ENCODE data around the gene MRPL20. TPM values are rescaled to one million over a fixed set of nuclear protein-coding genes. Genes with fewer than 3 reads are reported as not detected.
A peak's percentile ranks its signal among the peaks of the same experiment; 100 is the strongest.

MRPL20 gene
- total and polyA plus RNA-seq, 4 experiments from 2014 or later = 119 to 202 (median 147) TPM

DNA sequence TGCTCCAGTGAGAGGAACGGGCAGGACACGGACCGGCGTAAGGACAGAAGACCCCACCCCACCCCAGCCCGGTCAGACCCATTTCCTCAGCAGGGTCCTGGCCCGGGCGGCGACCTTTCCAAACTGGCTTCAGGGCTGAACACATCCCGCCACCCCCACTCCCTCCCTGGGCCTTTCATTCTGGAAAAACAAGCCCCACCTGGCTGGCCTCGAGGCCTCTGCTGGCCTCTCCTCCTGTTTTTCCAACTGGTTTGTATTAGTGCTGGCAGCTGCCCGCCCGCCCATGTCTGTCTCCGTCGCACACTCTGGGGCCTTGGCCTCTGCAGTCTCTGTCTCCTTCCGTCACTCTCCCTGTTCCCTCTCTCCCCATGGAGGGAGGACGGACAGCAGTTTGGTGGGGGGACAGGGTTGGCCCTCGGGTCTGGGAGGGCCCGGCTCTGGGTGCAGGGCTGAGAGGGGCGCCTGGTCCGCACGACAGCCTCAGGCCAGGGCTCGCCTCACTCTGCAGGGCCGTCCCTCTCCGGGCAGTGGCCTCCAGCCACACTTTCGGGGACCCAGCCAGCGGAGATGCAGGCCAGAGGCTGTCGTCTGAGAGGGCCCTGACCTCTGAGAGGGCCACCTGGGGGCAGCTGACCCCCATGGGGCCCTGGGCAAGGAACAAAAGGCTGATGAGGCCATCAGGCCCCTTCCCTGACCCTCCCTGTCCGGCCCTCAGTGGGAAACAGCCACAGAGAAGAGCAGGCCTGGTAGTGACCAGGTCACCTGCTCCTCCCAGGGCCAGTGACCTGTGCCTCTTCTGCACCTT lies 47.2 kb downstream of the MRPL20 start:
- DNase-seq = no peak
- CTCF ChIA-PET (ENCODE audit: partially characterized antibody) = no interaction called here

GRCh38 chr1:1359308-1359663 lies 47.8 kb downstream of the MRPL20 start:
- H3K27me3 Mint-ChIP-seq = peaks cover 3 to 6% of the 10 kb centered on the region in 2 donors
- H3K4me3 ChIP-seq (ENCODE audit: low read length in 2 of 2) = no peak overlapping the region
- H3K36me3 ChIP-seq (ENCODE audit: insufficient read depth, low read length) = no peaks in the 10 kb centered on the region
- POLR2A ChIA-PET (ENCODE audit: partially characterized antibody) = interaction anchor here (0.6 kb wide), 1 partner anchor 13 kb away, joined by 3 read pairs; no protein-coding TSS in a partner anchor
- no peak for DNase-seq
- CTCF ChIA-PET (ENCODE audit: partially characterized antibody) = no interaction called here
- no peaks in the 10 kb centered on the region for H3K9me3 Mint-ChIP-seq
- H3K4me1 Mint-ChIP-seq = peaks cover 6 to 10% (median 7%) of the 10 kb centered on the region in 4 donors
- no peaks in the 10 kb centered on the region for H3K9me3 ChIP-seq (ENCODE audit: control insufficient read depth in 1 of 2, low read length in 2 of 2)
- H3K36me3 Mint-ChIP-seq = no peaks in the 10 kb centered on the region
- peak overlapping the region in 3 of 7 donors; percentile 11 to 70 (median 42) for H3K27ac Mint-ChIP-seq
- H3K4me3 Mint-ChIP-seq = peak overlapping the region in 4 of 8 donors; percentile 16 to 61 (median 41)
- intact Hi-C loops (cut with micrococcal nuclease) = no loop called here
- peaks cover 17% of the 10 kb centered on the region for H3K4me1 ChIP-seq (ENCODE audit: insufficient read depth, low read length)
- no peaks in the 10 kb centered on the region for H3K27me3 ChIP-seq (ENCODE audit: insufficient read depth, low read length)
- H3K27ac ChIP-seq (ENCODE audit: low read depth, low read length) = no peak overlapping the region

More for the DNA sequence above, 47.2 kb downstream of the MRPL20 start:
- no peak overlapping the region for H3K27ac ChIP-seq (ENCODE audit: low read depth, low read length)
- H3K4me1 Mint-ChIP-seq = peaks cover 6 to 10% (median 7%) of the 10 kb centered on the region in 4 donors
- H3K36me3 ChIP-seq (ENCODE audit: insufficient read depth, low read length) = no peaks in the 10 kb centered on the region
- H3K9me3 ChIP-seq (ENCODE audit: control insufficient read depth in 1 of 2, low read length in 2 of 2) = no peaks in the 10 kb centered on the region
- POLR2A ChIA-PET (ENCODE audit: partially characterized antibody) = no interaction called here
- no peak overlapping the region for H3K4me3 ChIP-seq (ENCODE audit: low read length in 2 of 2)
- intact Hi-C loops (cut with micrococcal nuclease) = no loop called here
- H3K27me3 Mint-ChIP-seq = peaks cover 2 to 6% of the 10 kb centered on the region in 2 donors
- H3K4me3 Mint-ChIP-seq = peak overlapping the region in 1 of 8 donors; percentile 61
- H3K9me3 Mint-ChIP-seq = no peaks in the 10 kb centered on the region
- H3K27ac Mint-ChIP-seq = no peak overlapping the region
- H3K36me3 Mint-ChIP-seq = no peaks in the 10 kb centered on the region
- no peaks in the 10 kb centered on the region for H3K27me3 ChIP-seq (ENCODE audit: insufficient read depth, low read length)
- peaks cover 13% of the 10 kb centered on the region for H3K4me1 ChIP-seq (ENCODE audit: insufficient read depth, low read length)

DNA sequence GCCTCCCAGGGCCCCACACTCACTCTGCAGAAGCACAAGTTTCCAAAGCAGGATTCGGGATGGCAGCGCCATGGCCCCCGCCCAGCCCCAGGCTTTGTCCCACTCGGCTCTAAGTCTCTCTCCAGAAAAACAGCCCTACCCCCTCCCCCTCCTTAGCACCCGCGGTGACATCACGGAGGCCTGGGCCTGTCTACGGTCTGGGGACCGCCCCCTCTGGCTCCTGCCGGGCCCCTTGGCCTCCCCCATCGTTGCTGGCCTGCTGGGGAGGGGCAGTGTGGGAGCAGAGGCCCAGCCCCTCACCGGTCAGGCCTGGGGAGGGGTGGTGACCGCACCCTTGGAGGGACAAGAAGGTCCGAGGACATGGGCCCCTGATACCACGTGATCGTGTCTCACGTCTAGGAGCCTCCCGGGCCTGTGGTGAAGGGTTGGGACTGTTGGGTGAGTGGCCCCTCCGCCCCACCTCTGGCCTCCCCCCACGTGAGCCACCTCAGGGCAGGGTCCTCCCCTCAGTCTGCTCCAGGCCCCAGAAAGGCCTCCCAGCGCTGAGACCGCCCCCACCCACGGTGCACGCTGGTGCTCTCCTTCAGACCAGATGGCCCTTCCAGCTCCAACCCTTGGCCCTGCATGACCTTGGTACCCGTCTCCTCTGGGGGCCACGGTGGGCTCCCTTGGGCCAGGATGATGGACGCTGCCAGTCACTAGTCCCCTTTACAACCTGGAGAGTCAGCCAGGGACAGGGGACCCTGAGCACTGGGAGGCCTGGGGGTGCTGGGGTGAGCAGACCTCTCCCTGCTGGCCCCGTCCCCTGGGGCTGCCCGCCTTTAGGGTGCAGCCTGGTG lies 48.4 kb downstream of the MRPL20 start, which contains the start of gene MXRA8:
Gene MXRA8, minus strand, starts transcription at position 123 of the 839 bp plus-strand sequence. Its CDS starts 51 bp downstream, at position 72.
- Mint-ChIP-seq H3K27ac (peak within 1 kb of the TSS in 5 of 7 donors; percentile 11 to 70 (median 29)), H3K36me3 (no peaks in the 10 kb centered on the region), H3K27me3 (peaks cover 3 to 8% of the 10 kb centered on the region in 2 donors), H3K4me1 (peaks cover 6 to 14% (median 8%) of the 10 kb centered on the region in 4 donors), H3K4me3 (peak within 1 kb of the TSS in 5 of 8 donors; percentile 16 to 61 (median 38)), H3K9me3 (no peaks in the 10 kb centered on the region)
- Histone ChIP-seq H3K9me3 (ENCODE audit: control insufficient read depth in 1 of 2, low read length in 2 of 2) (no peaks in the 10 kb centered on the region), H3K36me3 (ENCODE audit: insufficient read depth, low read length) (no peaks in the 10 kb centered on the region), H3K27ac (ENCODE audit: low read depth, low read length) (no peak within 1 kb of the TSS), H3K4me1 (ENCODE audit: insufficient read depth, low read length) (peaks cover 23% of the 10 kb centered on the region), H3K27me3 (ENCODE audit: insufficient read depth, low read length) (no peaks in the 10 kb centered on the region), H3K4me3 (ENCODE audit: low read length in 2 of 2) (no peak within 1 kb of the TSS)
- no peak for DNase-seq
- intact Hi-C loops (cut with micrococcal nuclease) = no loop called here
- ChIA-PET POLR2A (ENCODE audit: partially characterized antibody) (interaction anchor here (0.6 kb wide), 1 partner anchor 13 kb away, joined by 3 read pairs; no protein-coding TSS in a partner anchor), CTCF (ENCODE audit: partially characterized antibody) (no interaction called here)

- Histone ChIP-seq H3K27ac (ENCODE audit: low read depth, low read length) (no peak overlapping the region), H3K4me3 (ENCODE audit: low read length in 2 of 2) (no peak overlapping the region), H3K4me1 (ENCODE audit: insufficient read depth, low read length) (peaks cover 26% of the 10 kb centered on the region), H3K27me3 (ENCODE audit: insufficient read depth, low read length) (no peaks in the 10 kb centered on the region), H3K36me3 (ENCODE audit: insufficient read depth, low read length) (no peaks in the 10 kb centered on the region), H3K9me3 (ENCODE audit: control insufficient read depth in 1 of 2, low read length in 2 of 2) (no peaks in the 10 kb centered on the region)
- Mint-ChIP-seq H3K36me3 (no peaks in the 10 kb centered on the region), H3K27me3 (peaks cover 3 to 8% of the 10 kb centered on the region in 2 donors), H3K9me3 (peaks cover 0 to 2% (median 0%) of the 10 kb centered on the region in 8 donors), H3K4me1 (peaks cover 6 to 15% (median 8%) of the 10 kb centered on the region in 4 donors), H3K4me3 (peak overlapping the region in 1 of 8 donors; percentile 21), H3K27ac (peak overlapping the region in 1 of 7 donors; percentile 17)
- no peak for DNase-seq
- POLR2A ChIA-PET (ENCODE audit: partially characterized antibody) = no interaction called here
- CTCF ChIA-PET (ENCODE audit: partially characterized antibody) = no interaction called here
- intact Hi-C loops (cut with micrococcal nuclease) = no loop called here
Observed at GRCh38 chr1:1357871-1358432, 49.1 kb downstream of the MRPL20 start.

DNA sequence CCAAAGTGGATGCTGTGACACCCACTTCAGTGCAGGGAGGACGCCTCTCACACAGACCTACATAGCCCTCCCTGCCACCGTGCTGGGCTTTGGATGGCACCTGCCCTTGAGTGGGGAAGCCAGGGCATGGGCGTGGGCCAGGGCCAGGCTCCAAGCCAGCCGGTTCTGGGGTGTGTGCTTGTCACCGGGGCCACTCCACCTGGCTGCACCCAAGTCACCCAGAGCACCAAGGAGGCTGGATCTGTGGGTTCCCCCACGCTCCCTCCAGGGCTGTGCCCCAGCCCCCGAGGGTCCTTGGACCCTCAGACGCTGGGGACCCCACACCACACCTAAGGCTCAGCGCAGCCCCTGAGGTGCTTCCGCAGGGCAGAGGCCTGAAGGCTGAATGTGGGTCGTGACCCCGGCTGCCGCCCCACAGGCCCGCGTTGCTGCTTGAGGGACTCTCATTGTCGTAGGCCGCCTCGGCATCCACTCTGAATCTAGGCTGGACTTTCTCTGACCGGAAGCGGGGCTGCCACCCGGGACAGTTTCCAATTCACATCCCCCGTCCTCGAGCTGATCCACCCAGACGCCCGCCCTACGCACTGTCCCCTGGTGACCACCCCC lies 50.2 kb downstream of the MRPL20 start:
- intact Hi-C loops (cut with micrococcal nuclease) = no loop called here
- Mint-ChIP-seq H3K4me1 (peaks cover 6 to 26% (median 13%) of the 10 kb centered on the region in 4 donors), H3K9me3 (peaks cover 0 to 2% (median 0%) of the 10 kb centered on the region in 8 donors), H3K36me3 (no peaks in the 10 kb centered on the region), H3K27ac (no peak overlapping the region), H3K4me3 (no peak overlapping the region), H3K27me3 (peaks cover 6 to 17% of the 10 kb centered on the region in 2 donors)
- H3K4me3 ChIP-seq (ENCODE audit: low read length in 2 of 2) = no peak overlapping the region
- peaks cover 26% of the 10 kb centered on the region for H3K4me1 ChIP-seq (ENCODE audit: insufficient read depth, low read length)
- H3K27me3 ChIP-seq (ENCODE audit: insufficient read depth, low read length) = no peaks in the 10 kb centered on the region
- no peaks in the 10 kb centered on the region for H3K9me3 ChIP-seq (ENCODE audit: control insufficient read depth in 1 of 2, low read length in 2 of 2)
- DNase-seq = no peak
- no peak overlapping the region for H3K27ac ChIP-seq (ENCODE audit: low read depth, low read length)
- CTCF ChIA-PET (ENCODE audit: partially characterized antibody) = no interaction called here
- H3K36me3 ChIP-seq (ENCODE audit: insufficient read depth, low read length) = no peaks in the 10 kb centered on the region
- POLR2A ChIA-PET (ENCODE audit: partially characterized antibody) = interaction anchor here (0.6 kb wide), 1 partner anchor 337 kb away, joined by 3 read pairs; no protein-coding TSS in a partner anchor

- H3K9me3 ChIP-seq (ENCODE audit: control insufficient read depth in 1 of 2, low read length in 2 of 2) = no peaks in the 10 kb centered on the region
- H3K4me3 Mint-ChIP-seq = no peak overlapping the region
- peaks cover 26% of the 10 kb centered on the region for H3K4me1 ChIP-seq (ENCODE audit: insufficient read depth, low read length)
- H3K4me1 Mint-ChIP-seq = peaks cover 6 to 27% (median 13%) of the 10 kb centered on the region in 4 donors
- H3K27me3 ChIP-seq (ENCODE audit: insufficient read depth, low read length) = no peaks in the 10 kb centered on the region
- H3K27ac Mint-ChIP-seq = no peak overlapping the region
- H3K36me3 Mint-ChIP-seq = no peaks in the 10 kb centered on the region
- POLR2A ChIA-PET (ENCODE audit: partially characterized antibody) = no interaction called here
- intact Hi-C loops (cut with micrococcal nuclease) = no loop called here
- H3K36me3 ChIP-seq (ENCODE audit: insufficient read depth, low read length) = no peaks in the 10 kb centered on the region
- no peak overlapping the region for H3K27ac ChIP-seq (ENCODE audit: low read depth, low read length)
- H3K4me3 ChIP-seq (ENCODE audit: low read length in 2 of 2) = no peak overlapping the region
- H3K27me3 Mint-ChIP-seq = peaks cover 6 to 17% of the 10 kb centered on the region in 2 donors
- H3K9me3 Mint-ChIP-seq = peaks cover 0 to 2% (median 0%) of the 10 kb centered on the region in 8 donors
- DNase-seq = no peak
- CTCF ChIA-PET (ENCODE audit: partially characterized antibody) = interaction anchor here (1.2 kb wide), 1 partner anchor 15 kb away, joined by 3 read pairs; no protein-coding TSS in a partner anchor
Observed at GRCh38 chr1:1356166-1356795, 50.8 kb downstream of the MRPL20 start.
